B cell (primary cell): ENCODE results near the gene GRM4.

Source experiments
- EZH2 ChIP-seq: IDR thresholded peaks from 2 replicates; pipeline ENCODE4 v1.6.1; 2012; ENCODE audit warnings: borderline replicate concordance, low read depth, mild to moderate bottlenecking, moderate library complexity, low read length; ENCODE audit not compliant: insufficient read depth, poor library complexity, severe bottlenecking
- TF ChIP-seq, protein P1 (sequence below): fragments of 200-600 bp; IDR thresholded peaks from one replicate; pipeline ENCODE4 v1.8.0; 2022; ENCODE audit warnings: antibody characterized with exemption, mild to moderate bottlenecking

GRCh38 chr6:34177181-34177591 lies 31.3 kb upstream of the GRM4 start:
- TF ChIP-seq, protein P1, sequence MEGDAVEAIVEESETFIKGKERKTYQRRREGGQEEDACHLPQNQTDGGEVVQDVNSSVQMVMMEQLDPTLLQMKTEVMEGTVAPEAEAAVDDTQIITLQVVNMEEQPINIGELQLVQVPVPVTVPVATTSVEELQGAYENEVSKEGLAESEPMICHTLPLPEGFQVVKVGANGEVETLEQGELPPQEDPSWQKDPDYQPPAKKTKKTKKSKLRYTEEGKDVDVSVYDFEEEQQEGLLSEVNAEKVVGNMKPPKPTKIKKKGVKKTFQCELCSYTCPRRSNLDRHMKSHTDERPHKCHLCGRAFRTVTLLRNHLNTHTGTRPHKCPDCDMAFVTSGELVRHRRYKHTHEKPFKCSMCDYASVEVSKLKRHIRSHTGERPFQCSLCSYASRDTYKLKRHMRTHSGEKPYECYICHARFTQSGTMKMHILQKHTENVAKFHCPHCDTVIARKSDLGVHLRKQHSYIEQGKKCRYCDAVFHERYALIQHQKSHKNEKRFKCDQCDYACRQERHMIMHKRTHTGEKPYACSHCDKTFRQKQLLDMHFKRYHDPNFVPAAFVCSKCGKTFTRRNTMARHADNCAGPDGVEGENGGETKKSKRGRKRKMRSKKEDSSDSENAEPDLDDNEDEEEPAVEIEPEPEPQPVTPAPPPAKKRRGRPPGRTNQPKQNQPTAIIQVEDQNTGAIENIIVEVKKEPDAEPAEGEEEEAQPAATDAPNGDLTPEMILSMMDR = no peak
- no peak for TF ChIP-seq EZH2
